Neural progenitor cell (in vitro differentiated cells): ENCODE data around the gene CPLANE1.
"Not testable (repeated sequence)": the region's sequence is repeated elsewhere in the genome, so short reads cannot be mapped to it uniquely, and the experiment has no call there.

Source experiments
- EZH2 ChIP-seq: fragments of 200-600 bp; sonication (generic); IDR thresholded peaks from 2 replicates; pipeline ENCODE4 v1.6.1; 2017; ENCODE audit warnings: antibody characterized with exemption, mild to moderate bottlenecking, moderate library complexity
- TF ChIP-seq, protein P1 (sequence below): fragments of 200-600 bp; sonication (generic); IDR thresholded peaks from 2 replicates; pipeline ENCODE4 v1.5.1; 2017; ENCODE audit warnings: antibody characterized with exemption, mild to moderate bottlenecking

GRCh38 chr5:37099267-37099666, 149.9 kb downstream of the CPLANE1 start:
- TF ChIP-seq, protein P1, sequence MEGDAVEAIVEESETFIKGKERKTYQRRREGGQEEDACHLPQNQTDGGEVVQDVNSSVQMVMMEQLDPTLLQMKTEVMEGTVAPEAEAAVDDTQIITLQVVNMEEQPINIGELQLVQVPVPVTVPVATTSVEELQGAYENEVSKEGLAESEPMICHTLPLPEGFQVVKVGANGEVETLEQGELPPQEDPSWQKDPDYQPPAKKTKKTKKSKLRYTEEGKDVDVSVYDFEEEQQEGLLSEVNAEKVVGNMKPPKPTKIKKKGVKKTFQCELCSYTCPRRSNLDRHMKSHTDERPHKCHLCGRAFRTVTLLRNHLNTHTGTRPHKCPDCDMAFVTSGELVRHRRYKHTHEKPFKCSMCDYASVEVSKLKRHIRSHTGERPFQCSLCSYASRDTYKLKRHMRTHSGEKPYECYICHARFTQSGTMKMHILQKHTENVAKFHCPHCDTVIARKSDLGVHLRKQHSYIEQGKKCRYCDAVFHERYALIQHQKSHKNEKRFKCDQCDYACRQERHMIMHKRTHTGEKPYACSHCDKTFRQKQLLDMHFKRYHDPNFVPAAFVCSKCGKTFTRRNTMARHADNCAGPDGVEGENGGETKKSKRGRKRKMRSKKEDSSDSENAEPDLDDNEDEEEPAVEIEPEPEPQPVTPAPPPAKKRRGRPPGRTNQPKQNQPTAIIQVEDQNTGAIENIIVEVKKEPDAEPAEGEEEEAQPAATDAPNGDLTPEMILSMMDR = not testable (repeated sequence)
- not testable (repeated sequence) for TF ChIP-seq EZH2
